Measurements from ENCODE around the gene RNF39. TPM values are rescaled to one million over a fixed set of nuclear protein-coding genes. Genes with fewer than 3 reads are reported as not detected.
"Not testable (repeated sequence)": the region's sequence is repeated elsewhere in the genome, so short reads cannot be mapped to it uniquely, and the experiment has no call there.

Gene RNF39, protein sequence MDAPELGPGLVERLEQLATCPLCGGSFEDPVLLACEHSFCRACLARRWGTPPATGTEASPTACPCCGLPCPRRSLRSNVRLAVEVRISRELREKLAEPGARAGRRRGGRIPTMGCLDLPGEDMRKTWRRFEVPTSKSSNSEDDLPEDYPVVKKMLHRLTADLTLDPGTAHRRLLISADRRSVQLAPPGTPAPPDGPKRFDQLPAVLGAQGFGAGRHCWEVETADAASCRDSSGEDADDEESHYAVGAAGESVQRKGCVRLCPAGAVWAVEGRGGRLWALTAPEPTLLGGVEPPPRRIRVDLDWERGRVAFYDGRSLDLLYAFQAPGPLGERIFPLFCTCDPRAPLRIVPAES
- not detected for total RNA-seq

DNA sequence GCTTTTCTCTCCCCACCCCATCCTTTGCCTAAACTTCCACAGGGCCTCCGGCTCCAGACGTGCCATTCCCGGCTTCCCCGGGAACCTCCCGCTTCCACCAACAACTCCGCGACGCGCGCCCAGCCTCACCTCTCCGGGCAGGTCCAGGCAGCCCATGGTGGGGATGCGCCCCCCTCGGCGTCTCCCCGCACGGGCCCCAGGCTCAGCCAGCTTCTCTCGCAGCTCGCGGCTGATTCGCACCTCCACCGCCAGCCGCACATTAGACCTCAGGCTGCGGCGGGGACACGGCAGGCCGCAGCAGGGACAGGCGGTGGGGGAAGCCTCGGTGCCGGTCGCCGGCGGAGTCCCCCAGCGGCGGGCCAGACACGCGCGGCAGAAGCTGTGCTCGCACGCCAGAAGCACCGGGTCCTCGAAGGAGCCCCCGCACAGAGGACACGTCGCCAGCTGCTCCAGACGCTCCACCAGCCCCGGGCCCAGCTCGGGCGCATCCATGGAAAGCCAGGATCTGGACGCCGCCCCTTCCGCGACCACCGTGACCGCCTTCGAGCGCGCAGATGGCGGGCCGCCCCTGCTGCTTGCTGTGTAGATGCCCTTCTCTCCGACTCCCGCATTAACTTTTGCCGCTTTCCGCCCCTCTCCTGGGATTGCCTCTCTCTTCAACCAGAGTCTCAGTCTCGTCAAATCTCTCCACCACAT is at the start of gene RNF39:
RNF39 (minus strand) TSS at position 676 of the 696 bp plus-strand sequence; CDS start at position 492, 184 bp downstream.
- DNase-seq: no peak

DNA sequence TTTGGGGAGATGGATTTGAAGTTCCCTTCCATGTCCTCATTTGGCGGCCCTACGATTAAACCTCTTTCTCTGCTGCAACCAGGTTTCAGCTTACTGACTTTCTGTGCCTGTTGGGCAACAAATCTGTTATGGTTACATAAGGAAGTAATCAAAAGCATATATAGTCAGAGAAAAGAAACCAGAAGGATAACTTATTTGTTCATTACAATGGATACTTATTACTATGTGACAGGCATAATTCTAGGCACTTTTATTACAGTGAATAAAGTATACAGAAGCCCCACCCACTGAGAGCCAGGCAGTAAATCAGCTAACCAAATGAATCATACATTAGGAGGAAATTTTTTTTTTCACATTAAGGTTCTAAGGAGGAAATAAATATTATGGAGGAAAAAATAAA is 46.9 kb upstream of the RNF39 start:
- no peak for DNase-seq

DNA sequence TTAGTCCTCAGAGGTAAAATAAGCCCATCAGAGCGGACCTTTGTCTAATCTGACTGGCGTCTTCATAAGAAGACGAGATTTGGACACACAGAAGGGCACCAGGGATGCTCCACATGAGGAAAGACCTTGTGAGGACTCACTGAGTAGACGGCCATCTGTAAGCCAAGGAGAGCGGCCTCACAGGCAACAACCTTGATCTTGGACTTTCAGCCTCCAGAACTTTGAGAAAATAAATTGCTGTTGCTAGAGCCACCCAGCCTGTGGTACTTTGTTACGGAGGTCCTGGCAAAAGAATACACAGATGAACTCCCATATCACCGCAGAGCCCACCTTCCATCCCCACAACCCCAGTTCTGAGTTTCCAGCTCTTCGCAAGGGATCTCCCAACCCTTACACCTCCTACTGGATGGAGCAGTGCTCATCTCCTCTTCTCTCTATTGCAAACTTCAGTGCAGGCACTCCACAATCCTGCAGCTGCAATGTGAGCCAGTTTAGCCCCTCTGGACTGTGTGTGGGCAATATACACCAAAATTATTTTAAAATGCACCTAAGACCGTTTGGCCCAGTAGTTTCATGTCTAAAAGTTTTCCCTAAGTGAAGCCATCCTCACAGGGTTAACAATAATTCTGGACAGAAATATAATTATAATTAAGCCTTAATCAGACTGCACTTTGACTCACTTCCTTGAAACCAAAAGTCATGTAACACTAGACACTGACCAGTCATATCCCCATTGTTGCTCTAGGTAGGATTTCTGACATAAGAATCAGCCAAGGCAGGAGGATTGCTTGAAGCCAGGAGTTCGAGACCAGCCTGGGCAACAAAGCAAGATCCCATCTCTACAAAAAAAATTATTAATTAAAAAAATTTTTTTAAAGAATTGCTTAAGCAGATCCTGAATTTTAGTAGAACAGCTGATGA is 46.1 kb upstream of the RNF39 start:
- DNase-seq: no peak

DNA sequence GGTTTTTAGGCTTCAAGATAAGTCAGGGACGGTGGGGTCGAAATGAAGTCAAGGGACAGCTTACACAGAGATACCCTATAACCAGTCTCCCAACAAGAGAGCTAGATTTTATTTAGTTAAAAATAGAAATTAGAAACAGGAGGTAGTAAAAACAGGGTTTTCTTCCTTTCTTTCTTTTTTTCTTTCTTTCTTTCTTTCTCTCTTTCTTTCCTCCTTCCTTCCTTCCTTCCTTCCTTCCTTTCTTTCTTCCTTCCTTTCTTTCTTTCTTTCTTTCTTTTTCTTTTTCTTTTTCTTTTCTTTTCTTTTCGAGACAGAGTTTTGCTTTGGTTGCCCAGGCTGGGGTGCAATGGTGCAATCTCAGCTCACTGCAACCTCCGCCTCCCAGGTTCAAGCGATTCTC is 43.1 kb upstream of the RNF39 start:
- DNase-seq: not testable (repeated sequence)

DNA sequence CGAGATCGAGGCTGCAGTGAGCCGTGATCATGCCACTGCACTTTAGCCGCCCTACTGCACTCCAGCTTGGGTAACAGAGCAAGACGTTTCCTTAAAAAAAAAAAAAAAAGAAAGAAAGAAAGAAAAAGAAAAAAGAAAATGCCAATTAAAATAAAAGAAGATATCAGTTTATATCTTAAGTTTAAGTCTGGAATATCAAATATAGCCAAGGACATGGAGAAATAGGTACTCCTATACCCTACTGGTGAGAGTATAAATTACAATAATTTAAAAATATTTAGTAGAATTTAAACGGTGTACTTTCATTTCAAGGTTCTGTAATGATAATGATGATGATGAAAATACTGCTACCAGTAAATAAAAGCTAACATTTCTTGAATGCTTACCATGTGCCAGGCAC is 41.2 kb upstream of the RNF39 start:
- DNase-seq: no peak

DNA sequence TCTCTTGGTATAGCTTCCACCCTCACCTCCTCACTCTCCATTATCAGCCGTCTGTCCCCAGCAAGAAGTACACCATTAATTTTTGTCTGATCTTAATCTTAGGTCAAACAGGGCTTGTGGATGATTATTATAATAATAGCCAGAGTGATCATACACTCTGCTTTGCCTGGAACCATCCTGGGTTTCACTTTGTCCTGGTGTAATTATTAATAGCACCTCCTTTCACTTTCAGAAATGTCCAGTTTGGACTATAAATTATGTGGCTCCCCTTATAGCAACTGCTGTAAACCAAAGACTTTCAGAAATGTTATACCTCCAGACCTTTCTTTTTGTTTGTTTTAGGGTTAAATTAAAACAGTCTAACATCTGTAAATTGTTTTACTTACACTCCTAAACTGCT is 38.3 kb upstream of the RNF39 start:
- no peak for DNase-seq

DNA sequence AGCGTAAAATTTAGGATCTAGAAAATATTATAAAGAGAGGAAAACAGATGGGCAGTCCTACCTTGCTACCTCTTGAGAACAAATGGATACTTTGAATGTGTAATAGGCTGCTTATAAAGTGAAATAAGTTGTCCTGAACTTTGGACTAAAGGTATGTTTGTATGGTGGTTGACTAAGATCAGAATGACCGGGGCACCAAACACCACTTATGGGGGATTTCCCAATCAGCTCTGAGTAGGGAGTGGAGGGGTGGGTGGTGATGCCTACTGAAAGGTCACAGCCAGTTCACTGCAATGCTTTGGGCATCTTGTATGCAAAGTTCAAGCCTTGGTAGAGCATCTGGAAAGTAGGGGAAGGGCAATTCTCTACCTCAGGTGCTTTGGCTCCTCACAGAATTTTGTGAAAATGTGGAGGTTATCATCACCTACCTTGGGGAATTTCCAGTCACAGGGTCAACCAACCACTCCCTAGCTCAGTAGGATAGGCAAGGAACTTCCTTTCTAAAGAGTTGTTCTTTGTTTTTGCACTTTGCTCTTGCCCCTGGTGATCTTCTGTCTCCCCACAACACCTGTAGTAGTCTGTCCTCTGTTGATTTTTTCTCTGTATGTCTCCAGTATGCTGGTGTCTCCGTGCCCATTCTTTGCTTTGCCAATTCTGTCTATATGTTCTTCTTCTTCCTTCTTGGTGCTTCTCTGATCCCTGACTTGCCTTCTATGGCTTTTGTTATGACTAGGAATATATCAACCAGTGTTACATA is 37.6 kb upstream of the RNF39 start, which contains the start of gene TRIM31:
TRIM31 (minus strand) TSS at position 88 of the 757 bp plus-strand sequence. CDS start 285 bp downstream, outside the sequence.
- no peak for DNase-seq

DNA sequence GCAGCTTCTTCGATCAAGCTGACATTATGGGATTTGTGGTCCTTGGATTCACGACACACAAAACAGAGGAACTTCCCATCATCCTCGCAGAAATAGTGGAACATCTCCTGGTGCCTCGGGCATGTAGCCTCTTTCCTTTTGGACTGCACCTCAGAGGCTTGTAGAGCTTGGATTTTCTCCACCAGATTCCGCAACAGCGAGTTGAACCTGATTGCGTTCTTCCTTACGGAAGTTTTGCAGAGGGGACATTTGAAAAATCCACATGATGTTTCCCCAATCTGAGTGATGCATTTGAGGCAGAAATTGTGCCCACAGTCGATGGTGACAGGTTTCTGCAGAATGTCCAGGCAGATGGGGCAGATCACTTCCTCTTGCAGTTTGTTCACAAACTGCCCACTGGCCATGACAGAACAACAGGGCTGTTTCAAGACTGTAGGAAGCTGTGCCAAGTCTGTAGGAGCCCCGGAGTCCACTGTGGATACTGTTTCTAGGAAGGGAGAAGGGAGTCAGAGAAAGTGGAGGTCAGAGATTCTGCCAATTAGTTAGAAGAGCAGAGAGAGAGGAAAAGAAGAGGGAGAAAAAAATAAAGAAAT is 36.9 kb upstream of the RNF39 start:
- DNase-seq: no peak

DNA sequence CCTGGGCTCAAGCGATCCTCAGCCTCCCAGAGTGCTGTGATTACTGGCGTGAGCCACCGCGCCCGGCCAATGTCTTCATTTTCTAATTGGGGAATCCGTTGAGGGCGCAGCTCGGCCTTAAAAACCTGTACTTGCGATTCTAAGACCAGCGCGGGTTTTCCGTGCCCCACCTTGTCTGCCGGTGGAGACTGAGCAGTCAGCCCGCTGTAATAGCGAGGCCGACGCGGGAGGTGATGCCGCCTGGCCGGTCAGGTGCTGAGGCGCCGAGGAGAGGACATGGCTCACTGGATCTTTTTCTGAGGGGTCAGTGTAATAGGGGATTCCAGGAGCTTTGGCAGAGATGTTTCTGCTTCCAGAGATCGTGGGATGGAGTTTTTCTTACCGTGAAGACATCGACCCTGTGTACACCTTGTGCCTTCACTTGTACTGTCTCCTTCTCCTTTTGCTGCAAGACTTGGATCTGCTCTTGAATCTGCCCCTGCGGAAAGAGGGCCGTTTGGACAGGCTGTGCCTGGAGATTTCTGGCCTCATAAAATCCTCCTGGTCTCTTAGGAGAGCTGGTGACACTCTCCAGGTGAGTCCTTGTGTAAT is 35.8 kb upstream of the RNF39 start:
- no peak for DNase-seq

DNA sequence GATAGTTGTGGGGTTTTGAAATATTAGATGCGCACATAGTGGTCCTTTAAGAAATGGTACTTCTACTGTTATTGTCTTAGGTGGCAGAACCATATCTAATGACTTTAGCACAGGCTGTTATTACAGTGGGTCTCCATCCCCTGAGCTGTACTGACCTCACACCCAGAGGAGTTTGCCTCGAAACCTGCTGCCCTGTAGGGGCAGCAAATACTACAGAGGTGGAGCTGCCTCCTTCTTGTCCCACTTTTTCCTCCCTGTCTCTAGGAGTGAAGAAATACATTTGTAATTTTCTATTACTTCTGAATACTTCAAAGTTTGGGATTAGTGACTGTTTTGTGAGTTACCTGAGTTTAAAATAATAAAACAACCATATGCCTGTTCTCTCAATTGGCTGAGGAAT is 29.1 kb upstream of the RNF39 start:
- DNase-seq: no peak

DNA sequence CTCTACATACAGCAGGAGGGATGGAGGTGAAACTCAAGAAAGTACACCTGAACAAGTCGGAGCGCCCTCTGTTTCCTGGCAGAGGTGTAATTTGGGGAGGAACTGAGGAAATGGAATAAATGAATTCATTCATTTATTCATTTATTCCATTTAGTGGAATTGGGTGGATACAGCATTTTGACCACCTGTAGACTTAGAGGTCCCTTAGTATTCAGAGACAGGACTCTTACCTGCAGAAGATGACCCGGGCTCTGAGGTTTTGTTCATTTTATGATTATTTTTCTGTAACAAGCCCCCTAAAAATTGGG is 28.3 kb upstream of the RNF39 start:
- no peak for DNase-seq

DNA sequence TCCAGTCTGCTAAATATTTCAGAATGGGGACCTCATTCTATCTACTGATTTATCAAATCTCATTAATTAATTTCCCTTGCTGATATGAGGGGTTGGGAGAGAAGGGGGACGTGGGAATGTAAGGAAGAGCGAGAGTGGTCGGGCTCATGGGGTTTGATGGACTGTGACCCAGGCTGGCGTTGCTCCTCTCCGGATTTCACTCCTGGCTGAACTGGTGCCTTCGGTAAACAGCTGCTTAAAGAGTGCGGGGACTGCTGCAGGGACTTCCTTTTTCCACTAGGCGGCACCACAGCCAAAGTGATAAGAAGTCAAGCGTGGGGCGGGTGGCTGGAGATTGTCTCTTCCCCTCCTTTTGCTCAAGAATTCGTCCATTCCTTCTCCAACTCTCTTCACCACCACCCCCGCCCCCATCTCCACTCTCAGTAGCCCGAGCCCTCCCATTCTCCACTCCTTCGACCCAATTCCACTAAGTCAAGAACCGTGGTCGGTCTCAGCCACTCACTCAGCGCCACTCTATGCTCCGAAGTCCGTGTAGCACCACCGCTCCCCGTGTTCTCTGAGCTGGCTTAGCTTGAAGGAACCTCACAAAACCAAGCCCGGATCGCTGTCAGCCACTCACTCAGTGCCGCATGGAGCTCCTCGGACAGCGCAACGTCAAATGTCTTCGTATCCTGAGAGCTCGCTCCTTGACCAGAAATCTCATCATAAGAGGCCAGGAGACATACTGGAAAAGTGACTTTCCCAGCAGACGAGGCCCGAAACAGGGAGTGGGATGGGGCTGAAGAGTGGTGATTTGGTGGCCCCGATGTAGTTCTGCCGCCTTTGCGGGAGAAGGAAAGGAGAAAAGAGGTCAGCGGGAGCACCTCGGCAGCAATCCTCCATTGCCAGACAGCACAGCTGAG is 27.7 kb upstream of the RNF39 start:
- peak; percentile 75 for DNase-seq

DNA sequence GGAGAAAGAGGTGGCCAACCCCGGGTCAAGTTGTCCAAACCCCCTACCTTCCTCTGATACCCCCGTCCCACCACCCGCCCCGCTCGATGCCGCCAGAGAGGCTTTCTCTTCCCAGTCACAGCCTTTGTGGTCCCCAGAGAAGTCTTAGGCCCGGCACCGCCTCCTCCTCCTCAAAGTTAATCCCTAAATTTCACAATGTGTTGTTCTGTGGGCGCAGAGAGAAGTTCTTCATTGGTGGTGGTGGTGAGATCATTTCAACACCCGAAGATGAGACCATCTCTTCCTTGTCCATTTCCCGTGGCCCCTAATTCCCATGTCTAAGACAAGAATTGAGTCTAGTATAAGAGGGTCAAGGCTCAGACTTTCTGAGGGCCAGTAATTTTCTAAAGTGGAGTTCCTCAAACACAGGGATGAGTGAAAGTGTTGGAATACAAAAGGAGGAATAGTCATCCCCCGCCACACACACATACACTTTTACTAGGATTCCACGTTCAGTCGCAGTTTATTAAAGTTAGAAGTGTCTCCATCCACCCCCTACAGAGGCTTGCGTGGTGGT is 26.9 kb upstream of the RNF39 start:
- DNase-seq: no peak

DNA sequence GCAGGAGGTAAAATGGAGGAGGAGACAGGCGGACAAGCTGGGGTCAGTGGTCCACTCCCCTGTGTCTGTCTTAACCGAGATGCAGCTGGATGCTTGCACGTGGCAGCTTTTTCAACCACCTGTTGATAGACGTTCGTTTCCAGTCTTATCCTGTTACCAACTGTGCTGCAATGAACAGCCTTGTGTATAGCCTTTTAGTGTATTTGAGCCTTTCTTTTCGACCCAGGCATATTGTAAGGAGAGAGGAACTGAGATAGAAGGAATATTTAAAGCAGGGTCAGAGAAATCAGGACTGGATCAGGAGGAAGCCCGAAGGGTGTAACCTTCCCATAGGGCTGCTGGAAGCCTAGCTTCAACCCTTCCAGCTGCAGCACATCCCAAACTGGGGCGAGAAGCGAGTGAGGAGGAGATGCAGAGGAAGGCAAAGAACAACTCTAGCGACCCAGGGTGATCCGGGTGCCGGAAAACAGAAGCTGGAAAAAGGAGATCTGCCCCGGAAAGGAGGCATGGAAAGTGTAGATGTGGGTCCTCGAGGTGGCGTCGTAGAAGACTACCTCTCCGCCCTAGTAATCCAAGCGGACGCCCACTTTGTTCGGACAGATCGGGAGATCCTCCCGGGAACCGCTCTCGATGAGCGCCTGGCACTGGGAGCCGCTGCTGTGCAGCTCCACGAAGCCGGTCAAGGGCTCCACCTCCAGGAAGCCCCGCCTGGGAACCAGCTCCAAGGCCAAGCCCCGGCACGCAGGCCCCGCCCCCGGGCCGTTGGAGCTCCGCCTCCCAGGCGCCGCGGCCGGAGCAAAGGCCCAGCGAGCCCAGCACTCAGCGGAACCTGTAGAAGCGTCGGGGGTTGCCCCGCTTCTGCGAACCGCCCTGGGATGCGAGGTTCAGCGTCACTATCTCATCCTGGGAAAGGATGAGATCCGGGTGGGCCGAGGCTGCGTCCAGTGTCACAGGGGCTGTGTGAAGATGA is 26.2 kb upstream of the RNF39 start:
- DNase-seq: peak; percentile 53

DNA sequence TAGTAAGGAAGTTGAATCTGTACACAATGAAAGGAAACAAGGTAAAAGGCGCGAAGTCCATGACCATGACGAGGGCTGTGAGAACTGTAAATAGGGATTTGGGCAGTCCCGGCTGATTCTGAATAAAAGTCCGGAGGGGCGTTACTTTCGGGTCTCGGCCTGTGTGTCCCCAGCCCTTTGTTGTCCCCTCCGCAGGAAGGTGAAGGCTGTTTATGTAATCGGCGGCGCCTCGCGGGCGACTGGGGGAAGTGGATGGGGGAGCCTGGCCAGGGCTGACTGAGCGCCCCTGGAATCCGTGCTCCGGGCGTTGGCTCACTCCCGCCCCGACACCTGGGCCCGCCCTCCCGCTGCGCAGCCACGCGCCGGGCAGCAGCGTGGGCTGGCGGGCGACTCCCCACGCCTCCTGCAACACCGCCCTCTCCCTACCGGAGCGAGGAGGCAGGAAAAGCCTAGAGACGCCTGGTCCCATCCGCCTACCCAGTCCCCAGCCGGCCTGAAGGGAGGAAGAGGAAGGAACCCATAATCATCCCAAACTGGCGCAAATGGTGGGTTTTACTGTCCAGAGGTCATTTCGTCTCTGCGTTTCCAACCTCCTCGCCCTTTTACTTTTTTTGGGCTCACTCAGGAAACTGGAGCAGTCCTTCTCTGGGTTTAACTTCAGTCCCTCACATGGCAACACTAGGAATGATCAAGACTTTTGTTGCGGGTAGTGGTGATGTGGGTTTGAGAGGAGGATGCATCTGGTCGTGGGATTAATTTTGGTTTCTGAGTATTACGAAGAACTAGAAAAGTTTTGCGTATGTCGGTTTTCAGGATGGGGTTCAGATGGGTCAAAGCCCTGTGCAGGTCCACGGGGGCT is 25.2 kb upstream of the RNF39 start:
- DNase-seq: no peak

DNA sequence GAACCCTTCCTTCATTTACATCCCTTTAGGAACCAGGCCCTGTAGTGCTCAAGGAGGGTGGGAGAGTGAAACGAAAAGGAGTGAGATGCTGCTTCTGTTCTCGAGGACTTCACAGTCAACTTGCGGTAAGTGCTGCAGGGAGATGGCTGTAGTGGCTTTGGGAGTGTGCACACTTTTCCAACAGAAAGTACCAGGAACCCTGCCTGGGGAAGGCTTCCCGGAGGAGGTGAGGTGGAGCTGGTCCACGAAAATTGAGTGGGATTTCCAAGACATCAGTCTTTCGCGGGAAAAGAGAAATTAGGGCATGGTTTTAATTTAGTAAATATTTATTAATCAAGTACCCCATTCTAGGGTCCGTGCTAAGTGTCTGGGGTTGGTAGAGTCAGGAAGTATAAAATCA is 24.6 kb upstream of the RNF39 start:
- DNase-seq: no peak

DNA sequence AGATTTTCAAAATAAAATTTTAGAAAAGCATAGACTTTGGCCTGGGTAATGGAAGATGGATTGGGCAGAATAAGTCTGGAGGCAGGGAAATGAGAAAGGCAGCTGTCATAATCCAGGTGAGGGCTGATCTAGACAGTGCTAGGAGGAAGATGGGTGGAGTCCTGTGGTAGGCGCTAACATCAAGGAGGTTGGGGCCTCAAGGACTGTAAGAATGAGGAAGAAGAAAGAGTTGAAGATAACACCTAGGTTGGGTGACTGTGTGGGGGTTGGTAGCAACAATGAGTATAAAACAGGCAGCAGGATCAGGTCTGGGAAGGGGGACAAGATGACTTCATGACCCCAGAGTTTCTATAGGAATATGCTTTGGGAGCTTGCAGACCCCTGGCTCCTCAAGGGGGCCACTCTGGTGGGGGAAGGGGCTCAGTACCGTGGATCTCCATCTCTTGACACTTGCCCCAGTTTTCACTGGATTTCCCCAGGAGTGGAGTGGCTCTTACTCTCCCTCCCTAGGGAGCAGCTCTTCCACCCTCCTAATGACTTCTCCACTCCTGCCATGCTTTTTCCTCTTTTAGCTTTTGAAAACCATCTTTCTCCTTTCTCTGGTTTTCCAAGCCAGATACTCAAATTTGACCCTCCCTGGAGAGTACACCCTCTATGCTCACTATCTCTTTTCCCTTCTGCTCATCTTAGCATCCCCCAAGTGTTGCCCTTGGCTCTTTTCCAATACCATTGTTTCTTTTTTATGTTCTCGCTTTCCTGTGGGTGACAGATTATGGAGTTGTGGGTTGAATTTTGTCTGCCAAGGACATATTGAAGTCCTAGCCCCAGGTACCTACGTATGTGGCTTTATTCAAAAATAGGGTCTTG is 22.6 kb upstream of the RNF39 start:
- no peak for DNase-seq

Data from effector CD4-positive, alpha-beta T cell (primary cell).